Measurements from ENCODE around the gene ANKRD11. TPM values are rescaled to one million over a fixed set of nuclear protein-coding genes. Genes with fewer than 3 reads are reported as not detected.
"Not testable (repeated sequence)": the region's sequence is repeated elsewhere in the genome, so short reads cannot be mapped to it uniquely, and the experiment has no call there.

ANKRD11 gene
- total RNA-seq, 1 donor from 2014 or later, result 37.1 TPM

GRCh38 chr16:89453501-89454321 is 36.6 kb downstream of the ANKRD11 start:
- peak; percentile 44 for DNase-seq (ENCODE audit: low read depth)

- DNase-seq (ENCODE audit: low read depth), result no peak
Measured at GRCh38 chr16:89452925-89453324, 37.4 kb downstream of the ANKRD11 start.

DNA sequence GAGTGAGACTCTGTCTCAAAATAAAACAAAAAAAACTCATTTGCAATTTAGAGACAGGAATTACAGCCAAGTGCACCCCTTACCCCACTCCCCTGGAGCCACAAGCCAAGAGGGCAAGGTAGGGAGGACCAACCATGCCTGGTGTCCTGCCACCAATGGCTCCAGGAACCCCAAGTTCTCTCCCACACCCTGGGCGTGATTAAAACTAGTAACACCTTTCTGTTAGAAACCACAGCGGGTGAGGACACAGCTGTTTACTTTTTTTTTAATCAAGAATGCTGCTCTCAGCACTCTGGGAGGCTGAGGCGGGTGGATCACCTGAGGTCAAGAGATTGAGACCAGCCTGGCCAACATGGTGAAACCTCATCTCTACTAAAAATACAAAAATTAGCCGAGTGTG is 38.1 kb downstream of the ANKRD11 start:
- DNase-seq (ENCODE audit: low read depth), result no peak

GRCh38 chr16:89450537-89450936 is 39.8 kb downstream of the ANKRD11 start:
- DNase-seq (ENCODE audit: low read depth), result no peak

DNA sequence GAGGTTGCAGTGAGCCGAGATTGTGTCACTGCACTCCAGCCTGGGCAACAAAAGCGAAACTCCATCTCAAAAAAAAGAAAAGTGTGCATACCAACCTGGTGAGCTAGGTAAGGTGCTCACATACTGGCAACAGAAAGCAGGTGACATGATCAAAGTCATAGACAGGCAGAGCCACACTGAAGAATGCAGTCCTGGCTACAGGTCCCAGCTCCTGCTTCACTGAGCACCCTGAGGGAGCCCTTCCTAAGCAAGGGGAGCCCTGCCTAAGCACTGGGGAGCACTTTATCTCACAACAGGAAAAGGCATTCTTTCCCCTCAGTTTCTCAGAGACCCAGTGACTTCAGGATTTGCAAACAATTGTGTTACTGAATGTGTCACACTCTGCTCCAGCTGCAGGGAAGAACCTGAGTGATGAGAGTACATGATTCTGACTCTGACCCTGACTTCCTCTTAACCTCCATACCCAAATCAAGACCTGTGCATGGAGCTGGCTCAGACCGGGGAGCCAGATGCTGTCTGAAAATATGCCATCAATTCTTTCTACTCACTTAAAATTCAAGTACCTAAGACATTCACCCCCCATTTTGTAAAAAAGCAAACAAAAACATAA is 40.5 kb downstream of the ANKRD11 start:
- DNase-seq (ENCODE audit: low read depth), result no peak

DNA sequence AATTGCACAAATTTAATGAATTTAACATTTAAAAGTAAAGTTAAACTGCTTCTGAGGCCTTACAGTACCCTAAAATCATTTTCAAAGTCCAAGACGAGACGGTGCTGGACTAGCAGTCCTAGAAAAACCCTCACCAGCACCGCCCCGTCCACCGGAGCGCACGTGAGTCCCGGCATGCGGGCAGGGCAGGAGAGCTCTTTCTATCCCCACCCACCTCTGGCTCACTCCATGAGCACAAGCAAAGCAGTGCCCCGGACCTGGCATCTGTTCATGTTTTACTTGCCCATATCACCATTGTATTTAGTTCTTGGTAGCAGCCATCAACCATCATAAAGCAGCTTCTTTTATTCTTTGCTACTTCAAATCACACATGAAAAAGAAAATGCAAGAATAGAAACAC is 41.7 kb downstream of the ANKRD11 start:
- no peak for DNase-seq (ENCODE audit: low read depth)

DNA sequence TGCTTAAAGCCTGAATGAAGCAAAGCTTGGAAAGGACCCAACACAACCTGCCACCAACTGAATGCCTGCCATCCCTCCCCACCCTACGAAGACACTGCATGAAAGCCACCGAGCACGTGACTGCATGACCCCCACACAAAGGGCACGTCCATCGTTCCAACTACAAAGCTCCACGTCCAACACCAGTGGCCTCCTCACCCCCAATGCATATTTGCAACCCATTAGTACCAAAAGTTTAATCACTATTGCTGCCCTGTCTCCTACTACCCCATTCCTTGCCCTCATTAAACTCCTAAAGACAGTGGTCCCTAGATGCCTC is 43.4 kb downstream of the ANKRD11 start:
- DNase-seq (ENCODE audit: low read depth), result no peak

DNA sequence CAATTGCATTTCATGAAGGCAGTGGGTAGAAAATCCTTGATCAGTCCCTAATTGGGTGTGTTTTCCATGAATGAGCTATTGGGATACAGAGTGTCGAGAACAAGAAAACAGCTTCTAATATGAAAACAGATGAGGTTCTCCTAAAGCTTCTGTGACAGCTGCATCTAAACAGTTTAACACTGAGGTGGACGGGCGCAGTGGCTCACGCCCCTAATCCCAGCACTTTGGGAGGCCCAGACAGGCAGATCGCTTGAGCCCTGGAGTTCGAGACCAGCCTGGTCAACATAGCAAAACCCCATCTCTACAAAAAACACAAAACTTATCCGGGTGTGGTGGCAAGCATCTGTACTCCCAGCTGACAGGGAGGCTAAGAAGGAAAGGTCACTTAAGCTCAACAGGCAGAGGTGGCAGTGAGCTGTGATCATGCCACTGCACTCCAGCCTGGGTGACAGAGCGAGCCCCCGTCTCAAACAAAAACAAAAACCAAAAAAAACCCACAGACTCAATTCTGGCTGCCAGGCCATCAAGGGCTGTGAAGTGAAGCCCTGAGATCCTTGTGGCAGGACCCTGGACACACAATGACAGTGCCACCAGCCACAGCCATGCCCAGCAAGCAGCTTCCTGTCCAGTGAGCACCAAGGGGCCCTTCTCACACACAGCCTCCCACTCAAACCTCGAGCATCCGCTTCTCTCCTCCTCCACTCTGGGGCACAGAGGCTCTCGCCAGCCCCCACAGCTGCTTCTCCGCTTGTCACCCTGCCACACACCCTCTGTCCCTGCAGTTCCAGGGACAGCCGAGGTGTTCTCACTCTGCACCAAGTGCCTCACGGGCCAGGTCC is 44.0 kb downstream of the ANKRD11 start:
- DNase-seq (ENCODE audit: low read depth), result no peak

DNA sequence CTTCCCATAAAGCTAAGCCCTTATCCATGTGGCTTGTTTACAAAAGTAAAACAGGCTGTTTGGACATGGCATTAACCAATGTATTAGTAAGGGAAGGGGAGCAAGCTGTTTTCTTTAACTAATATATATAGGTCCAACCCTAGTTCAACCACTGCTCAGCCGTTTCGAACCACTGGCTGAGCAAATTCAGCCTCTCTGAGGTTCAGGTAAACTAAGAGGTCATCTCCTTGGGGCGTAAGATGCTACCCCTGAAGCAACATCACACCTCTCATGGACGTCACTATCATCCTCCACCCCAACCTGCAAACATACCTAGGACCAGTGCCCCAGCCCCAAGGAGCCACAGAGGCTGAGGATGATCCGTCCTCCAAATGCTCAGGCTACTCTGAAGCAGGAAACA is 45.2 kb downstream of the ANKRD11 start:
- DNase-seq (ENCODE audit: low read depth), result no peak

GRCh38 chr16:89444728-89445127 is 45.6 kb downstream of the ANKRD11 start:
- no peak for DNase-seq (ENCODE audit: low read depth)

DNA sequence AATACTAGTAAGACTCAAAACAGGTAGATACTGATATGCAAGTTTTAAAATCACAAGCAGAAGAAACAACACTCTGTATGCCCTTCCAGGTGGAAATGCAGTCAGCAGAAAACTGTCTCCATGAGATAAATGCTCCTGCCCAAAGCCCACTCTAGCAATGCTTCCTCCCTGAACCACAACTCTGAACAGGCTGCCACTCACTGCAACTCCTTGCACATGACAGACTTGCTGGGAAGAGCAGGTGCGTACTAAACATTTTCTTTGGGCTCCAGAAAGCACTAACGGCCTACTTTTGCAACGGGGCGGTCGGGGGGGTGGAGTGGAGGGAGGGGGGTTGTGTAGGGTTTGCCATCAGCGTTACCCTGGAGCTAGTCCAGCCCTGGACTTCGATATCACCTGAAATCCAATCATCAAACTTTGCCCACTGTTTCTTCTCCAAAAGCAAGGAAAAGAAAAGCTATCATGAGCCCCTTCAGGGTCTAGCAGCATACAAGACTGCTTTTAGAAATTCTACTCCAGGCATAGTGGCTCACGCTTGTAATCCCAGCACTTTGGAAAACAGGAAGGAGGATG is 46.1 kb downstream of the ANKRD11 start:
- no peak for DNase-seq (ENCODE audit: low read depth)

DNA sequence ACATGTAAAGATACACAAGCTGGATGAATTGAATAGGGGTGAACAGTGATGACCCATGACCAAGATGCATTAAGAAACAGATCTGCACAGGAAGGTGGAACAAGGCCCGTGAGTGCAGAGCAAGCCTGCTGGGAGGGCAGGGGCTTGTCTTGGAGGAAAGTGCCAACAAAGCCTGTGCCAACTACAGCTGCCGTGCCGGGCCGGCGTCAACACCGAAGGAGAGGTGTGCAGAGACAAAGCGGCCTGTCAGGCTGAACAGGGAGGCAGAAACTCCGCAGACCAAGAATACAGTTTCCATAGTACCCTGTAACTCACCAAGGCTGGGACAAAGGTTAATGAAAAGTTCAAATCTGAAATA is 46.7 kb downstream of the ANKRD11 start:
- DNase-seq (ENCODE audit: low read depth), result no peak

GRCh38 chr16:89442990-89443726 is 47.2 kb downstream of the ANKRD11 start:
- DNase-seq (ENCODE audit: low read depth), result peak; percentile 48

GRCh38 chr16:89442588-89442987 is 47.8 kb downstream of the ANKRD11 start:
- DNase-seq (ENCODE audit: low read depth), result no peak

DNA sequence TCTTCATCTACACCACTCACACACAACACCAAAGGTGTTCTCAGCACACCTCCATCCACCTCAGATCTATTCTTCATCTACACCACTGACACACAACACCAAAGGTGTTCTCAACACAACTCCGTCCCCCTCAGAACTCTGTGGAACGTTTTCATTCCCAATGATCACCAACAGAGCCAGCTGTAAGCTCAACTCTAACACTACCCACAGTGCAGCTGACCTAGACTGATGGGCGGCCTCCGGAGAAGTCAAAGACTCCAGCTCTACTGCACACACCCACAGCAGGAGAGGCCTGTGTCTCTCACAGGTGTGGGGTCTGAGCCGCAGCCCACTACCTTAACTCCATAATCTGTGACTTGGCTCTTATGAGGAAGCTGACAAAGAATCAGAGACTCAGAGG is 50.7 kb downstream of the ANKRD11 start:
- DNase-seq (ENCODE audit: low read depth), result no peak

DNA sequence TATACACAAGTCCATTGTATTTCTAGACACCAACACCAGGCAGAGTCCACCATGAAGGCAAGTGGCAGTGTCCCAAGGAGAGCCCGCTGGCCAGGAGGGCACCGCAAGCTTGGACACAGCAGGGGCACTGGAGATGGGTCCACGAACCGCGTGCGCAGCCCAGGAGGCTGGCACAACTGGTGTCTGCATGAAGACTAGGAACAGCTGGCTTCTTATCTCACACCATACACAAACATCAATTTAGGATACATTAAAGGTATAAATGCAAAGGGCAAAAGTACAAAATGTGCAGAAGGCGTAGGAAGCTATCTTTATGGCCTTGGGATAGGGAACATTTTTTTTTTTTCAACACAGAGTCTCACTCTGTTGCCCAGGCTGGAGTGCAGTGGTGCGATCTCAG is 52.4 kb downstream of the ANKRD11 start:
- no peak for DNase-seq (ENCODE audit: low read depth)

DNA sequence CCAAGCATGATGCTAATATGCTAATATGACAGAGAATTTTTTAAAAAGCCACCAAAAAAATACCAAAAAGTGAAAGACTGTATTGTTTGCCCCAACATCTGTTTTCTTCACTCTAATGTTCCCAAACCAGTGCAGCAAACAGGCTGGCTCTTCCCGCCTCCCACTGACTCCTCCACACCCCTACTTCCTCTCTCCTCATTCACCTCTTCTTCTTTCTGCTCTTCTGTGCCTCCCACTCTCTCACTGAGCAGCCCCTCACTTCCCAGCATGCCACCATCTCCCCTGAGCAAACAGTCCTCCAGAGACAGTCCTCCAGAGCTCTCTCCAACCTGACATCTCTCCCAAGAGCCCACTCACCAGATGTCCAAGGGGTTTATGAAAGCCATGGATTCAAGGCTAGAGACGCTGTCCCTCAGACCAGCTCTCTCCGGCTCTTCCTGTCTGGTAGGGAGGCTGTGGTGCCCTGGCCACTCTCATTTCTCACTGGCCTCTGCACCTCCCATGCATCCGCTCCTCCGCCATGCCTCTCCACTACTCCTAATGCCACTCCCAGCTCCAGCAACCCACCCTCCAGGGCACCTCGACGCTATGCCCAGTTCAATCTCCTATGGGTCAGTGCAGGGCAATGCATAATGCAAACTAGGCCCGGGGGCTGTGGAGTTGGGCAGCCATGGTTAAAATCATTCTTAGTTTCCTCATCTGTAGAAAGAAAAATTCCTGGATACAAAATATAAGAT is 52.9 kb downstream of the ANKRD11 start:
- no peak for DNase-seq (ENCODE audit: low read depth)

DNA sequence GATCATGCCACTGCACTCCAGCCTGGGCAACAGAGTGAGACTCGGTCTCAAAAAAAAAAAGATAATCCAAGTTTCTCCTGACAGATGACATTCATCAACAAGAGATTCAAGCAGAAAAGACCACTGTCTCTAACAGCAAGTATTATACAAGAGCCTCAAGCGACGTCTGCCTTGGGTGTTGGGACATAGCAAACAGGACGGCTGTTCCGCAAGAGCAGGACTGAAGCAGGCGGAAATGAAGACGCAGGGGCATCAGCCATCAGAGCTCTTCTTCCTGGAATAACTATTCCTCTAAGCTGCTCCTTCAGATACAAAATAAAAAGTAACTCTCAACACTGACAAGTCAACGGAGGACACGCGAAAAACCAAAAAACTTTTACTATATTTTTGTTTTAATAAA is 54.0 kb downstream of the ANKRD11 start:
- no peak for DNase-seq (ENCODE audit: low read depth)

DNA sequence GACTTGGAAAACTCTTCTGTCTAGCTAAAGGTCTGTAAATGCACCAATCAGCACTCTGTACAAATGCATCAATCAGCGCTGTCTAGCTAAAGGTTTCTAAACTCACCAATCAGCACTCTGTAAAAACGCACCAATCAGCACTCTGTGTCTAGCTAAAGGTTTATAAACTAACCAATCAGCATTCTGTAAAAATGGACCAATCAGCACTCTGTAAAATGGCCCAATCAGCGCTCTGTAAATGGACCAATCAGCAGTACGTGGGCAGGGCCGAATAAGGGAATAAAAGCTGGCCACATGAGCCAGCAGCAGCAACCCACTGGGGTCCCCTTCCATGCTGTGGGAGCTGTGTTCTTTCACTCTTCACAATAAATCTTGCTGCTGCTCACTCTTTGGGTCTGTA is 55.3 kb downstream of the ANKRD11 start:
- DNase-seq (ENCODE audit: low read depth), result not testable (repeated sequence)

- DNase-seq (ENCODE audit: low read depth), result peak; percentile 54
Measured at GRCh38 chr16:89434490-89434889, 55.9 kb downstream of the ANKRD11 start.
